ENCODE results near the gene CSRP1. TPM values are rescaled to one million over a fixed set of nuclear protein-coding genes. Genes with fewer than 3 reads are reported as not detected.

CSRP1 gene
- total and polyA plus RNA-seq, 2 of the 13 experiments (the other 11 are each of a cell fraction or from before 2014, with no cell fraction given) = 17.7 to 68.9 TPM

DNA sequence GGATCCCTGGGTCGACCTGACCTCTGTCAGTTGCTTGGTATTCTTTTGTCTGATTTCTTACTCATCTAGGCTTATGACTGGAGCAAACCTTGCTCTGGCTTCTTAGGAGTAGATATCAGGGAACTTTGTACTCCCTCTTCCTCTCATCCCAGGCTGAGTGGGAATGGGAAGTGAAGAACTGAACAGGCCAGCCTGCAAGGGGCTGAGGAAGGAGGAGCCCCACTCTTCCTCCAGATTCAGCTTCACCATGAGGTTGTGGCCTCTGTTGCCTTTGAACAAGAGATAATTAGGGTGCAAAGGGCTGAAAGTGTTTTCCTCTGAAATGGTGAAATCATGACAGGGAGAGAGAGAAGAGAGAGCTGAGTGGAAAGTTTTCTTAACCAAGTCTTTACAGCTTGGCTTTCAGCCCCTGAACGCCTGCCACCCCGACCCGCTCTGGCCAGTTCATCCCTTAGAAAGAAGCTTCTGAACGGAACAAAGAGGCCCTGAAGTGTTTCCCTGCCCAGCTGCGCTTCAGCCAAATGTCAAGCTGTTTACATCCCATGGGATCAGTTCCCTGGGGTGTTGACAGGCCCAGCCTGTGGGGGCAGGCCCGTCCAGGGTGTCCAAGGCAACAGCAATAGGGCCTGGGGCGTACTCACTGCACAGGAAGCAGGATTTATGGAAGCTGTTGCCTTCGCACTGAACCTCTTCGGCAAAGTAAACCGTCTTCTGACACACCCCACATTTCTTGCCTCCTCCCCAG, 11.2 kb downstream of the CSRP1 start (continued):
- no peak for TF ChIP-seq ZNF12 (CRISPR knock-in tag; IDR thresholded peaks at IDR 0.05)
- TF ChIP-seq, protein P1, sequence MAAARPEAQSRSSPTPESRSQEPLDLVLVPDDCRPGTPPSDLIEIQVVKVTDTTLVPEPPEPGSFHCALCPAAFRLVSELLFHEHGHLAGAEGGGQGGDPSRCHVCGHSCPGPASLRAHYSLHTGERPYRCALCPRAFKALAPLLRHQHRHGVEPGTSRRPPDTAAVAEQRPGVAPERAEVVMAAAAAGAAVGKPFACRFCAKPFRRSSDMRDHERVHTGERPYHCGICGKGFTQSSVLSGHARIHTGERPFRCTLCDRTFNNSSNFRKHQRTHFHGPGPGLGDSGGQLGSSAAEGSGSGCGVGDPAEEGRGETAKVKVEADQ (CRISPR knock-in tag; IDR thresholded peaks at IDR 0.05; ENCODE audit: borderline replicate concordance) = no peak
- TF ChIP-seq NONO (IDR thresholded peaks at IDR 0.05) = no peak
- TF ChIP-seq NONO (CRISPR knock-in tag; conservative IDR thresholded peaks at IDR 0.05) = 0 out of 2 replicates have a peak, but pooled peaks have one; percentile 20
- no peak for TF ChIP-seq ZNF253 (CRISPR knock-in tag; IDR thresholded peaks at IDR 0.05; ENCODE audit: borderline replicate concordance)
- TF ChIP-seq BRD4 (CRISPR knock-in tag; IDR thresholded peaks at IDR 0.05) = no peak
- TF ChIP-seq, protein P2, sequence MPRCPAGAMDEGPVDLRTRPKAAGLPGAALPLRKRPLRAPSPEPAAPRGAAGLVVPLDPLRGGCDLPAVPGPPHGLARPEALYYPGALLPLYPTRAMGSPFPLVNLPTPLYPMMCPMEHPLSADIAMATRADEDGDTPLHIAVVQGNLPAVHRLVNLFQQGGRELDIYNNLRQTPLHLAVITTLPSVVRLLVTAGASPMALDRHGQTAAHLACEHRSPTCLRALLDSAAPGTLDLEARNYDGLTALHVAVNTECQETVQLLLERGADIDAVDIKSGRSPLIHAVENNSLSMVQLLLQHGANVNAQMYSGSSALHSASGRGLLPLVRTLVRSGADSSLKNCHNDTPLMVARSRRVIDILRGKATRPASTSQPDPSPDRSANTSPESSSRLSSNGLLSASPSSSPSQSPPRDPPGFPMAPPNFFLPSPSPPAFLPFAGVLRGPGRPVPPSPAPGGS (CRISPR knock-in tag; IDR thresholded peaks at IDR 0.05) = no peak
- TF ChIP-seq KDM5B (CRISPR knock-in tag; IDR thresholded peaks at IDR 0.05; ENCODE audit: borderline replicate concordance) = peak; percentile 35; the same call in 1 of the 2 replicates
- TF ChIP-seq, protein P3, sequence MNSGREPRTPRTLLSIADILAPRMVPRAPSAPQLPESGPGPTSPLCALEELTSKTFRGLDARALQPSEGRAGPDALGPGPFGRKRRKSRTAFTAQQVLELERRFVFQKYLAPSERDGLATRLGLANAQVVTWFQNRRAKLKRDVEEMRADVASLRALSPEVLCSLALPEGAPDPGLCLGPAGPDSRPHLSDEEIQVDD (CRISPR knock-in tag; IDR thresholded peaks at IDR 0.05; ENCODE audit: borderline replicate concordance) = no peak
- TF ChIP-seq XRCC5 (optimal IDR thresholded peaks at IDR 0.05; ENCODE audit: low read length) = no peak
- TF ChIP-seq MED8 (CRISPR knock-in tag; IDR thresholded peaks at IDR 0.05; ENCODE audit: insufficient replicate concordance) = no peak
- no peak for TF ChIP-seq DNMT1 (CRISPR knock-in tag; IDR thresholded peaks at IDR 0.05)
- TF ChIP-seq, protein P4, sequence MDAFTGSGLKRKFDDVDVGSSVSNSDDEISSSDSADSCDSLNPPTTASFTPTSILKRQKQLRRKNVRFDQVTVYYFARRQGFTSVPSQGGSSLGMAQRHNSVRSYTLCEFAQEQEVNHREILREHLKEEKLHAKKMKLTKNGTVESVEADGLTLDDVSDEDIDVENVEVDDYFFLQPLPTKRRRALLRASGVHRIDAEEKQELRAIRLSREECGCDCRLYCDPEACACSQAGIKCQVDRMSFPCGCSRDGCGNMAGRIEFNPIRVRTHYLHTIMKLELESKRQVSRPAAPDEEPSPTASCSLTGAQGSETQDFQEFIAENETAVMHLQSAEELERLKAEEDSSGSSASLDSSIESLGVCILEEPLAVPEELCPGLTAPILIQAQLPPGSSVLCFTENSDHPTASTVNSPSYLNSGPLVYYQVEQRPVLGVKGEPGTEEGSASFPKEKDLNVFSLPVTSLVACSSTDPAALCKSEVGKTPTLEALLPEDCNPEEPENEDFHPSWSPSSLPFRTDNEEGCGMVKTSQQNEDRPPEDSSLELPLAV (CRISPR knock-in tag; conservative IDR thresholded peaks at IDR 0.05; ENCODE audit: low read depth) = no peak
- TF ChIP-seq FLYWCH1 (CRISPR knock-in tag; IDR thresholded peaks at IDR 0.05) = no peak
- TF ChIP-seq ZNF263 (CRISPR knock-in tag; IDR thresholded peaks at IDR 0.05) = 0 out of 2 replicates have a peak, but pooled peaks have one; percentile 37
- peak; percentile 64 for TF ChIP-seq FOXP1 (IDR thresholded peaks at IDR 0.05)
- peak; percentile 78 for TF ChIP-seq FOXP1 (CRISPR knock-in tag; IDR thresholded peaks at IDR 0.05)
- TF ChIP-seq, protein P5, sequence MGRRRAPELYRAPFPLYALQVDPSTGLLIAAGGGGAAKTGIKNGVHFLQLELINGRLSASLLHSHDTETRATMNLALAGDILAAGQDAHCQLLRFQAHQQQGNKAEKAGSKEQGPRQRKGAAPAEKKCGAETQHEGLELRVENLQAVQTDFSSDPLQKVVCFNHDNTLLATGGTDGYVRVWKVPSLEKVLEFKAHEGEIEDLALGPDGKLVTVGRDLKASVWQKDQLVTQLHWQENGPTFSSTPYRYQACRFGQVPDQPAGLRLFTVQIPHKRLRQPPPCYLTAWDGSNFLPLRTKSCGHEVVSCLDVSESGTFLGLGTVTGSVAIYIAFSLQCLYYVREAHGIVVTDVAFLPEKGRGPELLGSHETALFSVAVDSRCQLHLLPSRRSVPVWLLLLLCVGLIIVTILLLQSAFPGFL (CRISPR knock-in tag; IDR thresholded peaks at IDR 0.05) = no peak
- no peak for TF ChIP-seq HOXA3 (CRISPR knock-in tag; IDR thresholded peaks at IDR 0.05)
- TF ChIP-seq, protein P6, sequence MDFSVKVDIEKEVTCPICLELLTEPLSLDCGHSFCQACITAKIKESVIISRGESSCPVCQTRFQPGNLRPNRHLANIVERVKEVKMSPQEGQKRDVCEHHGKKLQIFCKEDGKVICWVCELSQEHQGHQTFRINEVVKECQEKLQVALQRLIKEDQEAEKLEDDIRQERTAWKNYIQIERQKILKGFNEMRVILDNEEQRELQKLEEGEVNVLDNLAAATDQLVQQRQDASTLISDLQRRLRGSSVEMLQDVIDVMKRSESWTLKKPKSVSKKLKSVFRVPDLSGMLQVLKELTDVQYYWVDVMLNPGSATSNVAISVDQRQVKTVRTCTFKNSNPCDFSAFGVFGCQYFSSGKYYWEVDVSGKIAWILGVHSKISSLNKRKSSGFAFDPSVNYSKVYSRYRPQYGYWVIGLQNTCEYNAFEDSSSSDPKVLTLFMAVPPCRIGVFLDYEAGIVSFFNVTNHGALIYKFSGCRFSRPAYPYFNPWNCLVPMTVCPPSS (IDR thresholded peaks at IDR 0.05) = no peak
- no peak for TF ChIP-seq SNAI1 (CRISPR knock-in tag; IDR thresholded peaks at IDR 0.05; ENCODE audit: borderline replicate concordance)
- TF ChIP-seq RBM39 (IDR thresholded peaks at IDR 0.05; ENCODE audit: low read depth, low read length, poor library complexity, severe bottlenecking) = no peak
- TF ChIP-seq ZNF274 (CRISPR knock-in tag; IDR thresholded peaks at IDR 0.05) = no peak
- 0 out of 2 replicates have a peak, but pooled peaks have one; percentile 29 for TF ChIP-seq SIN3A (IDR thresholded peaks at IDR 0.05; ENCODE audit: borderline replicate concordance, low read depth, low read length)
